ENCODE measurements around the gene KLHL40.
A peak's percentile ranks its signal among the peaks of the same experiment; 100 is the strongest.

The KLHL40 gene

GRCh38 chr3:42657675-42658074, 27.7 kb upstream of the KLHL40 start:
- Histone ChIP-seq H2BK12ac (ENCODE audit: low read length) (no peak overlapping the region), H3K27ac (replicated peaks; ENCODE audit: low read length) (no peak overlapping the region), H2AFZ (ENCODE audit: low read length) (no peak overlapping the region)

GRCh38 chr3:42658091-42658770, 27.1 kb upstream of the KLHL40 start:
- Histone ChIP-seq H2BK12ac (ENCODE audit: low read length) (no peak overlapping the region), H3K4me3 (ENCODE audit: low read length in 2 of 2) (no peak overlapping the region), H3K4me2 (ENCODE audit: insufficient read depth, low read length, poor library complexity, severe bottlenecking) (no peak overlapping the region), H3K18ac (ENCODE audit: low read length) (no peak overlapping the region), H2BK5ac (ENCODE audit: low read length) (no peak overlapping the region), H3K27me3 (ENCODE audit: control insufficient read depth in 3 of 3, insufficient read depth in 3 of 3, low read depth in 1 of 3, low read length in 3 of 3) (no peaks in the 10 kb centered on the region), H3K23ac (ENCODE audit: low read depth, low read length, poor library complexity) (peak overlapping the region; percentile 28), H4K8ac (ENCODE audit: low read depth, low read length) (no peak overlapping the region), H2AFZ (ENCODE audit: low read length) (no peak overlapping the region), H3K36me3 (replicated peaks in 1 of 2; ENCODE audit: control insufficient read depth in 2 of 2, insufficient read depth in 2 of 2, low read length in 2 of 2) (peaks cover 8 to 10% of the 10 kb centered on the region in 2 donors), H3K27ac (replicated peaks; ENCODE audit: low read length) (no peak overlapping the region), H3K9ac (ENCODE audit: low read depth, low read length, poor library complexity) (peak overlapping the region; percentile 44), H2BK120ac (ENCODE audit: low read depth, low read length) (no peak overlapping the region), H3K4me1 (ENCODE audit: control insufficient read depth in 2 of 2, insufficient read depth in 1 of 2, low read depth in 1 of 2, low read length in 2 of 2) (peaks cover 15 to 17% of the 10 kb centered on the region in 2 donors), H3K4ac (ENCODE audit: low read length) (no peak overlapping the region), H4K91ac (ENCODE audit: low read depth, low read length, poor library complexity) (no peak overlapping the region), H3K79me1 (ENCODE audit: low read depth, low read length) (peaks cover 4% of the 10 kb centered on the region), H2BK15ac (ENCODE audit: low read length) (no peak overlapping the region), H3K14ac (ENCODE audit: low read length) (no peak overlapping the region), H2AK5ac (ENCODE audit: low read depth, low read length) (no peak overlapping the region), H3K9me3 (replicated peaks in 1 of 2; ENCODE audit: control insufficient read depth in 2 of 2, insufficient read depth in 1 of 2, low read depth in 1 of 2, low read length in 2 of 2) (no peaks in the 10 kb centered on the region)
- WGBS, 2 donors (ENCODE audit: extremely low coverage in 2 of 2, insufficient read length in 2 of 2, insufficient replicate concordance in 1 of 2) = no CpG with 5 or more reads among the region's 34 CpGs
- no peak for DNase-seq (ENCODE audit: low spot score)

More at GRCh38 chr3:42657675-42658074, 27.7 kb upstream of the KLHL40 start:
- no peak overlapping the region for H2AK5ac ChIP-seq (ENCODE audit: low read depth, low read length)
- H3K18ac ChIP-seq (ENCODE audit: low read length) = no peak overlapping the region
- H3K9ac ChIP-seq (ENCODE audit: low read depth, low read length, poor library complexity) = no peak overlapping the region
- H3K4me2 ChIP-seq (ENCODE audit: insufficient read depth, low read length, poor library complexity, severe bottlenecking) = no peak overlapping the region
- H3K4me3 ChIP-seq (ENCODE audit: low read length in 2 of 2) = no peak overlapping the region
- peaks cover 8 to 10% of the 10 kb centered on the region in 2 donors for H3K36me3 ChIP-seq (replicated peaks in 1 of 2; ENCODE audit: control insufficient read depth in 2 of 2, insufficient read depth in 2 of 2, low read length in 2 of 2)
- no peak overlapping the region for H2BK15ac ChIP-seq (ENCODE audit: low read length)
- H4K8ac ChIP-seq (ENCODE audit: low read depth, low read length) = no peak overlapping the region
- no peaks in the 10 kb centered on the region for H3K27me3 ChIP-seq (ENCODE audit: control insufficient read depth in 3 of 3, insufficient read depth in 3 of 3, low read depth in 1 of 3, low read length in 3 of 3)
- no peak overlapping the region for H2BK5ac ChIP-seq (ENCODE audit: low read length)
- H3K4me1 ChIP-seq (ENCODE audit: control insufficient read depth in 2 of 2, insufficient read depth in 1 of 2, low read depth in 1 of 2, low read length in 2 of 2) = peaks cover 18% of the 10 kb centered on the region in 2 donors
- H3K14ac ChIP-seq (ENCODE audit: low read length) = no peak overlapping the region
- no peak overlapping the region for H4K91ac ChIP-seq (ENCODE audit: low read depth, low read length, poor library complexity)
- no peak overlapping the region for H2BK120ac ChIP-seq (ENCODE audit: low read depth, low read length)
- peaks cover 4% of the 10 kb centered on the region for H3K79me1 ChIP-seq (ENCODE audit: low read depth, low read length)
- no peak overlapping the region for H3K4ac ChIP-seq (ENCODE audit: low read length)
- H3K23ac ChIP-seq (ENCODE audit: low read depth, low read length, poor library complexity) = peak overlapping the region; percentile 28
- no peaks in the 10 kb centered on the region for H3K9me3 ChIP-seq (replicated peaks in 1 of 2; ENCODE audit: control insufficient read depth in 2 of 2, insufficient read depth in 1 of 2, low read depth in 1 of 2, low read length in 2 of 2)
- WGBS, 2 donors (ENCODE audit: extremely low coverage in 2 of 2, insufficient read length in 2 of 2, insufficient replicate concordance in 1 of 2) = no CpG with 5 or more reads among the region's 4 CpGs
- no peak for DNase-seq (ENCODE audit: low spot score)

- Histone ChIP-seq H3K18ac (ENCODE audit: low read length) (no peak overlapping the region), H3K4me3 (ENCODE audit: low read length in 2 of 2) (no peak overlapping the region), H2BK5ac (ENCODE audit: low read length) (no peak overlapping the region), H4K91ac (ENCODE audit: low read depth, low read length, poor library complexity) (no peak overlapping the region), H2AFZ (ENCODE audit: low read length) (no peak overlapping the region), H2BK12ac (ENCODE audit: low read length) (no peak overlapping the region), H3K23ac (ENCODE audit: low read depth, low read length, poor library complexity) (no peak overlapping the region), H2BK120ac (ENCODE audit: low read depth, low read length) (no peak overlapping the region), H3K9ac (ENCODE audit: low read depth, low read length, poor library complexity) (no peak overlapping the region), H3K14ac (ENCODE audit: low read length) (no peak overlapping the region), H3K4ac (ENCODE audit: low read length) (no peak overlapping the region), H3K27me3 (ENCODE audit: control insufficient read depth in 3 of 3, insufficient read depth in 3 of 3, low read depth in 1 of 3, low read length in 3 of 3) (no peaks in the 10 kb centered on the region), H3K27ac (replicated peaks; ENCODE audit: low read length) (no peak overlapping the region), H2BK15ac (ENCODE audit: low read length) (no peak overlapping the region), H3K4me2 (ENCODE audit: insufficient read depth, low read length, poor library complexity, severe bottlenecking) (no peak overlapping the region), H3K4me1 (ENCODE audit: control insufficient read depth in 2 of 2, insufficient read depth in 1 of 2, low read depth in 1 of 2, low read length in 2 of 2) (peaks cover 8 to 14% of the 10 kb centered on the region in 2 donors), H3K36me3 (replicated peaks in 1 of 2; ENCODE audit: control insufficient read depth in 2 of 2, insufficient read depth in 2 of 2, low read length in 2 of 2) (peaks cover 8 to 10% of the 10 kb centered on the region in 2 donors), H3K79me1 (ENCODE audit: low read depth, low read length) (peaks cover 1% of the 10 kb centered on the region), H3K9me3 (replicated peaks in 1 of 2; ENCODE audit: control insufficient read depth in 2 of 2, insufficient read depth in 1 of 2, low read depth in 1 of 2, low read length in 2 of 2) (no peaks in the 10 kb centered on the region), H2AK5ac (ENCODE audit: low read depth, low read length) (no peak overlapping the region), H4K8ac (ENCODE audit: low read depth, low read length) (no peak overlapping the region)
- DNase-seq (ENCODE audit: low spot score) = no peak
- no CpG with 5 or more reads among the region's 22 CpGs for WGBS, 2 donors (ENCODE audit: extremely low coverage in 2 of 2, insufficient read length in 2 of 2, insufficient replicate concordance in 1 of 2)
Measured at GRCh38 chr3:42658771-42659390, 26.5 kb upstream of the KLHL40 start.

GRCh38 chr3:42659451-42660130, 25.7 kb upstream of the KLHL40 start:
- no peaks in the 10 kb centered on the region for H3K9me3 ChIP-seq (replicated peaks in 1 of 2; ENCODE audit: control insufficient read depth in 2 of 2, insufficient read depth in 1 of 2, low read depth in 1 of 2, low read length in 2 of 2)
- H2BK120ac ChIP-seq (ENCODE audit: low read depth, low read length) = no peak overlapping the region
- H2BK12ac ChIP-seq (ENCODE audit: low read length) = no peak overlapping the region
- no peak overlapping the region for H4K8ac ChIP-seq (ENCODE audit: low read depth, low read length)
- H3K14ac ChIP-seq (ENCODE audit: low read length) = peak overlapping the region; percentile 89
- no peak overlapping the region for H3K4ac ChIP-seq (ENCODE audit: low read length)
- H4K91ac ChIP-seq (ENCODE audit: low read depth, low read length, poor library complexity) = no peak overlapping the region
- peaks cover 7 to 14% of the 10 kb centered on the region in 2 donors for H3K4me1 ChIP-seq (ENCODE audit: control insufficient read depth in 2 of 2, insufficient read depth in 1 of 2, low read depth in 1 of 2, low read length in 2 of 2)
- H3K23ac ChIP-seq (ENCODE audit: low read depth, low read length, poor library complexity) = peak overlapping the region; percentile 80
- H3K36me3 ChIP-seq (replicated peaks in 1 of 2; ENCODE audit: control insufficient read depth in 2 of 2, insufficient read depth in 2 of 2, low read length in 2 of 2) = peaks cover 8 to 10% of the 10 kb centered on the region in 2 donors
- H3K18ac ChIP-seq (ENCODE audit: low read length) = no peak overlapping the region
- no peak overlapping the region for H2AK5ac ChIP-seq (ENCODE audit: low read depth, low read length)
- H2BK5ac ChIP-seq (ENCODE audit: low read length) = no peak overlapping the region
- no peak overlapping the region for H3K9ac ChIP-seq (ENCODE audit: low read depth, low read length, poor library complexity)
- no peak overlapping the region for H2AFZ ChIP-seq (ENCODE audit: low read length)
- no peaks in the 10 kb centered on the region for H3K27me3 ChIP-seq (ENCODE audit: control insufficient read depth in 3 of 3, insufficient read depth in 3 of 3, low read depth in 1 of 3, low read length in 3 of 3)
- DNase-seq (ENCODE audit: low spot score) = no peak
- no peak overlapping the region for H3K27ac ChIP-seq (replicated peaks; ENCODE audit: low read length)
- H3K4me2 ChIP-seq (ENCODE audit: insufficient read depth, low read length, poor library complexity, severe bottlenecking) = no peak overlapping the region
- peaks cover 1% of the 10 kb centered on the region for H3K79me1 ChIP-seq (ENCODE audit: low read depth, low read length)
- peak overlapping the region in 1 of 2 donors; percentile 27 for H3K4me3 ChIP-seq (ENCODE audit: low read length in 2 of 2)
- H2BK15ac ChIP-seq (ENCODE audit: low read length) = no peak overlapping the region
- no CpG with 5 or more reads among the region's 25 CpGs for WGBS, 2 donors (ENCODE audit: extremely low coverage in 2 of 2, insufficient read length in 2 of 2, insufficient replicate concordance in 1 of 2)

Measured in neuronal stem cell (in vitro differentiated cells).